GM12864 (cell line): ENCODE data around the gene URB1.
"Not testable (repeated sequence)": the region's sequence is repeated elsewhere in the genome, so short reads cannot be mapped to it uniquely, and the experiment has no call there.

ENCODE experiments used
- DNase-seq: peaks from one replicate; pipeline ENCODE4 v3.0.0-alpha.2; 2011; ENCODE audit warnings: low read depth
- H3K4me3 ChIP-seq: 2 replicates; pipeline ENCODE4 v1.5.1; 2011; ENCODE audit warnings: mild to moderate bottlenecking, low read depth, low read length, control low read depth
- TF ChIP-seq, protein P1 (sequence below): IDR thresholded peaks from 2 replicates; pipeline ENCODE4 v1.5.1; 2011; ENCODE audit warnings: low read depth, mild to moderate bottlenecking, moderate library complexity, low read length, control low read depth, inconsistent platforms; ENCODE audit errors: missing control alignments

URB1 gene

GRCh38 chr21:32372755-32373154 lies 20.1 kb downstream of the URB1 start:
- no peak for DNase-seq
- no peak overlapping the region for H3K4me3 ChIP-seq
- TF ChIP-seq, protein P1, sequence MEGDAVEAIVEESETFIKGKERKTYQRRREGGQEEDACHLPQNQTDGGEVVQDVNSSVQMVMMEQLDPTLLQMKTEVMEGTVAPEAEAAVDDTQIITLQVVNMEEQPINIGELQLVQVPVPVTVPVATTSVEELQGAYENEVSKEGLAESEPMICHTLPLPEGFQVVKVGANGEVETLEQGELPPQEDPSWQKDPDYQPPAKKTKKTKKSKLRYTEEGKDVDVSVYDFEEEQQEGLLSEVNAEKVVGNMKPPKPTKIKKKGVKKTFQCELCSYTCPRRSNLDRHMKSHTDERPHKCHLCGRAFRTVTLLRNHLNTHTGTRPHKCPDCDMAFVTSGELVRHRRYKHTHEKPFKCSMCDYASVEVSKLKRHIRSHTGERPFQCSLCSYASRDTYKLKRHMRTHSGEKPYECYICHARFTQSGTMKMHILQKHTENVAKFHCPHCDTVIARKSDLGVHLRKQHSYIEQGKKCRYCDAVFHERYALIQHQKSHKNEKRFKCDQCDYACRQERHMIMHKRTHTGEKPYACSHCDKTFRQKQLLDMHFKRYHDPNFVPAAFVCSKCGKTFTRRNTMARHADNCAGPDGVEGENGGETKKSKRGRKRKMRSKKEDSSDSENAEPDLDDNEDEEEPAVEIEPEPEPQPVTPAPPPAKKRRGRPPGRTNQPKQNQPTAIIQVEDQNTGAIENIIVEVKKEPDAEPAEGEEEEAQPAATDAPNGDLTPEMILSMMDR = no peak

DNA sequence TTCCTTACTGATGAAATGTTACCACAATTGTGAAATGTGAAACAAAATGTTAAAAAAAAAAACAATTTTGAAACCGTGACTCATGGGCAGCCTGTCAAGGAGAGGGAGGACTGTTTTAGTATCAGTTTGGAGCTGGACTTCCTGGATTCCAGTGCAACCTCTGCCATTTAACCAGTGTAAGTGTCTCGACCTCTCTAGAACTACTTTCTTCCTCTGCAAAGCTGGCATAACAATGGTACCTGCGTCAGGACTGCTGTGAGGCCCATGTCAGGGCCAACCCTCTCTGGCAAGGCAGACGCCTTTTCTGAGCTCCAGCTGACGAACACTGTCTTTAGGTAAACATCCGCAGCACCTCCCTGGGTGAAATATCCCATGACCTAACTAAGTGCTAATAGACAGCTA lies 20.9 kb downstream of the URB1 start:
- H3K4me3 ChIP-seq = no peak overlapping the region

GRCh38 chr21:32370998-32371766 lies 21.6 kb downstream of the URB1 start:
- TF ChIP-seq, protein P1 = no peak
- no peak for DNase-seq
- H3K4me3 ChIP-seq = no peak overlapping the region

More for the DNA sequence above, 20.9 kb downstream of the URB1 start:
- TF ChIP-seq, protein P1 = no peak
- no peak for DNase-seq

DNA sequence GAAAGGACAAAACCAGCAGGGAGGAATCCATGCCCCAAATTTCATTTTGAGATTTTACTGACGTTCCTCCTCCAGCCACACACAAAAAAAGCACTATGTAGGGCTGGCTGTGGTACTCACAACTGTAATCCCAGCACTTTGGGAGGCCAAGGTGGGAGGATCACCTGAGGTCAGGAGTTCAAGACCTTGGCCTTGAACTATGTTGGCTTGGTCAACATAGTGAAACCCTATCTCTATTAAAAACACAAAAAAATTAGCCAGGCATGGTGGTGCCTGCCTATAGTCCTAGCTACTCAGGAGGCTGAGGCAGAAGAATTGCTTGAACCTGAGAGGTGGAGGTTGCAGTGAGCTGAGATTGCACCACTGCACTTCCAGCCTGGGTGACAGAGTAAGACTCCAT lies 23.9 kb downstream of the URB1 start:
- not testable (repeated sequence) for DNase-seq, H3K4me3 ChIP-seq

DNA sequence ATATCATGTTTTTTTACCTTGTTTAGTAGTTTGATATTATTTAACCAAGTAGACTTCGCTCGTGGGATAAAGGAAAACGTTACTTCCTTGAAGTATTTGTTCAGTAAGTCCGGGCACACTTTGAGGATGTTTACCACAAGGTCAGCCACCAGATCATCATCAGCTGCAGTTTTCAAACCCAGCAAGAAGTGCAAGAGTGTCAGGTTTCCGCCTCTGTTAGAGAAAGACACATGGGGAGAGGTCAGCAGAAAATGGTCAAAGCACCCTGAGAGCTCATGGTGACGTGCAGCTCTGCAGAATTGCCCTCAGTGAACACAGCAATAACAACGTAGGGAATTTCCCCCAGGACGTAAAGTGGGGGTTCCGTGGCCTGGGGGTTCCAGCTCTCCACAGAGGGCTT lies 24.4 kb downstream of the URB1 start:
- TF ChIP-seq, protein P1 = no peak
- no peak overlapping the region for H3K4me3 ChIP-seq
- DNase-seq = no peak

- DNase-seq = no peak
- H3K4me3 ChIP-seq = no peak overlapping the region
- TF ChIP-seq, protein P1 = no peak
These were observed 25.7 kb downstream of the URB1 start for GRCh38 chr21:32367158-32367557.

DNA sequence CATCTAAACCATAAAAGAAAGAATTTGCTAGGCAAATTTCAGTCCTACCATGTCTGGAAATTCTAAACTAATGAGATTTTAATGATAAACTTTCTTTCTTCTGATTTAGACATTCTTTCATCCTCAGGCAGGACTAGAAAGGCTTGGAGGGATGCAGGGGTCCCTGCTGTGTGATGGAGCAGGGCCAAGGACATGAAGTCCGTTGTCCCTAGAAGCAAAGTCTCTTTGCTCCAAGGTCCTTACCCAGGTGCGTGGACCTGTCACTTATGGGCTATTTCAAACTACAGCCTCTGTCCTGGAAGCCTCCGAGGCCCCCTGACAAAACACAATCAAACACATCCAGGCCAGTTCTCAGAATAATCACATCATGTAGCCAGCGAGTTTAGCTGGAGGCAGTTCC lies 26.6 kb downstream of the URB1 start:
- TF ChIP-seq, protein P1 = no peak
- no peak for DNase-seq
- no peak overlapping the region for H3K4me3 ChIP-seq
